GM20000 (cell line): ENCODE data around the gene TAS2R3.

Experiments used
- DNase-seq: peaks from one replicate; pipeline ENCODE4 v3.0.0; 2012; ENCODE audit warnings: low spot score
- CTCF ChIP-seq: IDR thresholded peaks from 2 replicates; pipeline ENCODE4 v1.5.1; 2012; ENCODE audit warnings: mild to moderate bottlenecking, control low read depth; ENCODE audit errors: extremely low read depth, missing control alignments

Gene TAS2R3

GRCh38 chr7:141789917-141790316 is 26.0 kb downstream of the TAS2R3 start, which contains the start of gene TAS2R5:
TSS of gene TAS2R5 (plus strand) at chr7:141790217. CDS start at chr7:141790362, 145 bp downstream.
- DNase-seq = no peak
- no peak for TF ChIP-seq CTCF

GRCh38 chr7:141792526-141792925 is 28.6 kb downstream of the TAS2R3 start:
- no peak for DNase-seq
- TF ChIP-seq CTCF = no peak
